GM12878 (cell line): Measurements from ENCODE around the gene PLEKHM3. TPM values are rescaled to one million over a fixed set of nuclear protein-coding genes. Genes with fewer than 3 reads are reported as not detected.

ENCODE experiments used
- ATAC-seq: fragments of 200-7000 bp; cut with Tn5 transposase; 3 replicates; pipeline ENCODE4 v1.9.1; 2020; ENCODE audit warnings: mild to moderate bottlenecking, moderate library complexity
- BruUV-seq: library from RNA; stranded (reverse); fragments of 400-500 nt; replicated peaks from 2 replicates; lab custom pipeline; 2021; lab: Mats Ljungman, UMichigan
- CTCF ChIA-PET: fragments of 300-600 bp; sonication (Branson Sonifier 250); formaldehyde crosslinking; extraction: SDS; loops from one replicate; lab custom pipeline; 2021; ENCODE audit warnings: inconsistent platforms; lab: Yijun Ruan, JAX
- POLR2A ChIA-PET: fragments of 350-600 bp; formaldehyde crosslinking; extraction: SDS; loops from one replicate; lab custom pipeline; 2021; ENCODE audit warnings: inconsistent platforms; lab: Charles Lee
- RAD21 ChIA-PET: fragments of 300-600 bp; sonication (Branson Sonifier 250); formaldehyde crosslinking; loops from one replicate; lab custom pipeline; 2023; ENCODE audit warnings: antibody characterized with exemption; ENCODE audit not compliant: unreplicated experiment; lab: Charles Lee
- SMC1A ChIA-PET: fragments of 300-600 bp; sonication (Branson Sonifier 250); formaldehyde crosslinking; loops from one replicate; lab custom pipeline; 2023; ENCODE audit not compliant: unreplicated experiment, uncharacterized antibody; lab: Charles Lee
- DNase-seq: peaks from one replicate; pipeline ENCODE4 v3.0.0-alpha.2; 2011; ENCODE audit warnings: low read depth, low spot score
- FAIRE-seq: peaks from 3 replicates; lab custom pipeline; 2011; peaks lifted over from hg19 to GRCh38; lab: Jason Lieb, UNC
- H2AFZ ChIP-seq: 2 replicates; pipeline ENCODE4 v1.6.0; 2011; ENCODE audit warnings: low read depth, low read length, control low read depth; ENCODE audit not compliant: control insufficient read depth
- H3K27ac ChIP-seq: 2 replicates; pipeline ENCODE4 v1.5.1; 2011; ENCODE audit warnings: control low read depth; ENCODE audit not compliant: control insufficient read depth, insufficient read depth
- H3K27me3 ChIP-seq, 2 experiments: replicated peaks in 1 of 2; 2 replicates each; pipeline versions ENCODE4 v1.6.0 to v1.6.1; 2011; ENCODE audit warnings: low read length in 1 of 2; ENCODE audit not compliant: control insufficient read depth in 2 of 2, insufficient read depth in 2 of 2
- H3K36me3 ChIP-seq, 2 experiments: 2 replicates each; pipeline ENCODE4 v1.5.1; 2011; ENCODE audit warnings: low read length in 1 of 2; ENCODE audit not compliant: control insufficient read depth in 2 of 2, insufficient read depth in 2 of 2
- H3K4me1 ChIP-seq: 2 replicates; pipeline ENCODE4 v1.6.1; 2011; ENCODE audit warnings: mild to moderate bottlenecking, low read length, moderate library complexity, mixed read lengths; ENCODE audit not compliant: control insufficient read depth, insufficient read depth
- H3K4me2 ChIP-seq: 2 replicates; pipeline ENCODE4 v1.6.0; 2011; ENCODE audit warnings: control low read depth; ENCODE audit not compliant: control insufficient read depth, insufficient read depth
- H3K4me3 ChIP-seq: fragments of 200-600 bp; sonication (generic); 2 replicates; pipeline ENCODE4 v1.5.1; 2016
- H3K79me2 ChIP-seq: 2 replicates; pipeline ENCODE4 v1.6.0; 2011; ENCODE audit warnings: low read length; ENCODE audit not compliant: control insufficient read depth, insufficient read depth
- H3K9ac ChIP-seq: 2 replicates; pipeline ENCODE4 v1.8.0; 2011; ENCODE audit warnings: low read length, control low read depth, mixed read lengths; ENCODE audit not compliant: control insufficient read depth, insufficient read depth
- H3K9me3 ChIP-seq: replicated peaks from 3 replicates; pipeline ENCODE4 v1.5.1; 2011; ENCODE audit warnings: mild to moderate bottlenecking, low read length; ENCODE audit not compliant: control insufficient read depth, insufficient read depth
- H4K20me1 ChIP-seq: 2 replicates; pipeline ENCODE4 v1.6.0; 2011; ENCODE audit not compliant: control insufficient read depth, insufficient read depth
- BMI1 ChIP-seq: fragments of 450-650 bp; IDR thresholded peaks from 2 replicates; pipeline ENCODE4 v1.6.1; 2016; ENCODE audit warnings: mild to moderate bottlenecking, moderate library complexity, borderline replicate concordance
- CHD4 ChIP-seq: fragments of 200-600 bp; sonication (generic); IDR thresholded peaks from 2 replicates; pipeline ENCODE4 v1.6.1; 2016; ENCODE audit warnings: mild to moderate bottlenecking
- HDGF ChIP-seq: fragments of 450-650 bp; IDR thresholded peaks from 2 replicates; pipeline ENCODE4 v1.6.1; 2016; ENCODE audit warnings: antibody characterized with exemption
- JUND ChIP-seq: IDR thresholded peaks from 2 replicates; pipeline ENCODE4 v1.6.1; 2012; ENCODE audit warnings: low read depth, mild to moderate bottlenecking, low read length, improper control_type of control experiment, moderate library complexity
- NFIC ChIP-seq: IDR thresholded peaks from 2 replicates; pipeline ENCODE4 v1.6.1; 2012; ENCODE audit warnings: low read depth, mild to moderate bottlenecking, inconsistent platforms, low read length, moderate library complexity
- POLR2AphosphoS5 ChIP-seq: IDR thresholded peaks from 2 replicates; pipeline ENCODE4 v1.6.1; 2011; ENCODE audit warnings: mild to moderate bottlenecking, low read length, inconsistent platforms
- RB1 ChIP-seq: fragments of 450-650 bp; formaldehyde crosslinking; IDR thresholded peaks from 2 replicates; pipeline ENCODE4 v1.6.1; 2017; ENCODE audit warnings: mild to moderate bottlenecking, borderline replicate concordance
- SIX5 ChIP-seq: IDR thresholded peaks from 2 replicates; pipeline ENCODE4 v1.6.1; 2011; ENCODE audit warnings: mild to moderate bottlenecking, low read depth, low read length, moderate library complexity; ENCODE audit not compliant: severe bottlenecking
- SMAD5 ChIP-seq: IDR thresholded peaks from 2 replicates; pipeline ENCODE4 v1.6.1; 2016; ENCODE audit warnings: antibody characterized with exemption, low read depth
- SRF ChIP-seq, 2 experiments: IDR thresholded peaks; 2 replicates each; pipeline ENCODE4 v1.6.1; 2011; ENCODE audit warnings: low read depth in 2 of 2, low read length in 2 of 2, mild to moderate bottlenecking in 1 of 2, moderate library complexity in 1 of 2
- WRNIP1 ChIP-seq: IDR thresholded peaks from 2 replicates; pipeline ENCODE4 v1.6.1; 2011; ENCODE audit warnings: low read depth, low read length, improper control_type of control experiment, borderline replicate concordance
- WGBS: methylation state at CpG from one replicate; pipeline ENCODE4 v1.1.6; 2016; ENCODE audit warnings: low lambda C conversion rate; ENCODE audit not compliant: insufficient replicate concordance, insufficient coverage; ENCODE audit errors: missing lambda C conversion rate; 5-methylcytosine and 5-hydroxymethylcytosine counted together
- in situ Hi-C: fragments of 300-500 bp; cut with MboI; formaldehyde crosslinking; loops from 9 replicates; pipeline ENCODE4 v1.14.3; 2018; ENCODE audit warnings: mixed read lengths
- intact Hi-C: fragments of 100-400 bp; cut with micrococcal nuclease; formaldehyde crosslinking; loops from one replicate; pipeline ENCODE4 v1.14.2; 2022; ENCODE audit not compliant: unreplicated experiment
- polyA plus RNA-seq, 11 experiments: library from polyadenylated mRNA; depleted of rRNA in 4 of 11; unstranded in 6 of 11; stranded (reverse) in 5 of 11; fragments of >200 nt; fragmentation: Nextera tagmentation in 4 of 11; fragmentation: Illumina TruSeq in 1 of 11; extraction: Ambion mirVana in 4 of 11; extraction: Trizol in 1 of 11; gene quantifications; 1 replicate in 1 of 11; 2 replicates in 10 of 11; pipeline versions ENCODE4 v1.2.1 to v1.2.3, GENCODE V29; 2011 to 2016; ENCODE audit warnings: inconsistent platforms in 2 of 11, missing spikeins in 2 of 11, low read depth in 1 of 11
- total RNA-seq, 4 experiments: library from RNA; depleted of rRNA in 3 of 4; stranded (reverse); fragments of >200 nt in 3 of 4; fragmentation: Illumina TruSeq in 1 of 4; extraction: Trizol in 1 of 4; gene quantifications; 2 replicates each; pipeline versions ENCODE4 v1.2.1 to v1.2.3, GENCODE V29; 2013 to 2021
- TF ChIP-seq, protein P1 (sequence below): fragments of 450-650 bp; formaldehyde crosslinking; IDR thresholded peaks from 2 replicates; pipeline ENCODE4 v1.5.0; 2022; ENCODE audit warnings: mild to moderate bottlenecking, missing genetic modification characterization
- TF ChIP-seq, protein P2 (sequence below): fragments of 450-650 bp; IDR thresholded peaks from 2 replicates; pipeline ENCODE4 v1.6.1; 2017; ENCODE audit warnings: borderline replicate concordance

PLEKHM3 gene
- total and polyA plus RNA-seq, 10 of the 15 experiments (the other 5 are each of a cell fraction or from before 2014, with no cell fraction given): 1.4 to 5.6 (median 3.0) TPM

DNA sequence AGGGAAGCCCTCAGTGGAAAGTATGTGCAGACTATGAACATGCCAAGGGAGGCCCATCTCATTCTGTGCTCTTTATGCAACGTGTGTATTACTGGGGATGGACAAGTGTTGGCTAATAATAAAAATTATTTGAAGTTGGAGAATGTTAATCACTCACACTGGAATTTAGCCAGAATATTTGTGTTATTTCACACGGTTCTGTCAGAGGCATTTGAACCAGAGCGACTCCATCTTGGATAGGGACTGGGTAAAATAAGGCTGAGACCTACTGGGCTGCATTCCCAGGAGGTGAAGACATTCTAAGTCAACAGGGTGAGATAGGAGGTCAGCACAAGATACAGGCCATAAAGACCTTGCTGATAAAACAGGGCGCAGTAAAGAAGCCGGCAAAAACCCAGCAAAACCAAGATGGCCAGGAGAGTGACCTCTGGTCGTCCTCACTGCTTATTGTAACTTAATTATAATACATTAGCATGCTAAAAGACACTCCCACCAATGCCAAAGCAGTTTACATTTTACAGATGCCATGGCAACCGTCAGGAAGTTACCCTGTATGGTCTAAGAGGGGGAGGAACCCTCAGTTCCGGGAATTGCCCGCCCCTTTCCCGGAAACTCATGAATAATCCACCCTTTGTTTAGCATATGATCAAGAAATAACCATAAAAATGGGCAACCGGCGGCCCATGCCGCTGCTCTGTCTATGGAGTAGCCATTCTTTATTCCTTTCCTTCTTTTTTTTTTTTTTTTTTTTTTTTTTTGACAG, 253.1 kb downstream of the PLEKHM3 start:
- Histone ChIP-seq H3K4me2 (no peak overlapping the region), H4K20me1 (no peaks in the 10 kb centered on the region), H3K4me1 (peaks cover 13% of the 10 kb centered on the region), H3K9ac (no peak overlapping the region), H3K4me3 (no peak overlapping the region), H3K36me3 (no peaks in the 10 kb centered on the region), H2AFZ (no peak overlapping the region), H3K9me3 (no peaks in the 10 kb centered on the region; the same call in 2 of the 3 replicates), H3K27ac (no peak overlapping the region), H3K27me3 (no peaks in the 10 kb centered on the region; a peak in 2 of 4 replicates), H3K79me2 (no peaks in the 10 kb centered on the region)
- DNase-seq (no peak), ATAC-seq (no peak), FAIRE-seq (no peak)
- BruUV-seq: no TSS peak
- no peak for TF ChIP-seq BMI1
- 0 out of 4 replicates have a peak, but pooled peaks of 1 of the 2 experiments have one; percentile 39 for TF ChIP-seq SRF (IDR thresholded peaks at IDR 0.05; ENCODE audit: low read depth in 2 of 2, low read length in 2 of 2)
- POLR2A ChIA-PET: no interaction called here
- in situ Hi-C loops (no loop called here), intact Hi-C loops (no loop called here)
- RAD21 ChIA-PET: no interaction called here
- 56% methylated on average over 13 of the region's 13 CpGs for WGBS
- SMC1A ChIA-PET: no interaction called here
- CTCF ChIA-PET: interaction anchor here (1.1 kb wide), 1 partner anchor 35 kb away, joined by 3 read pairs; no protein-coding TSS in a partner anchor

DNA sequence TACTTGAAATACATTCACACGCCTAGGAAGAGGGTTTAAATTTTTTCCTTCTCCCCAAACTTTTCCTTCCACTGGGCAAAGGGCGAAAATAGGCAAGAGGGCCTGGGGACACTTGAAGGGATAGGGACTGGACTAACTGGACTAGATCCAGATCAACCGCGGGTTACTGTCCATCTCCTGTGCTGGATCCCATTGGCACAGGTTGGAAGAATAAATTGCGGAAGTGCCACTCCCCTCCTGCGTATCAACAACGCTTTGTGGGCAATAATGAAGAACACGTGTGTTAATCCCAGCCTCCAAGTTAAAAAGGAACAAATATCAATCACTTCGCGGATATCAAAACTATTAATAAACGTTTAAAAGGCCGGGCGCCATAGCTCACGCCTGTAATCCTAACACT, 253.9 kb downstream of the PLEKHM3 start:
- FAIRE-seq: no peak
- Histone ChIP-seq H3K27ac (no peak overlapping the region), H3K27me3 (no peaks in the 10 kb centered on the region; a peak in 2 of 4 replicates), H3K9ac (no peak overlapping the region), H3K4me3 (no peak overlapping the region), H3K79me2 (no peaks in the 10 kb centered on the region), H3K36me3 (no peaks in the 10 kb centered on the region), H3K9me3 (no peaks in the 10 kb centered on the region; the same call in 2 of the 3 replicates), H2AFZ (no peak overlapping the region), H3K4me1 (peaks cover 17% of the 10 kb centered on the region), H4K20me1 (no peaks in the 10 kb centered on the region), H3K4me2 (no peak overlapping the region)
- POLR2A ChIA-PET: no interaction called here
- no peak for ATAC-seq
- SMC1A ChIA-PET: interaction anchor here (3.3 kb wide), 1 partner anchor 204 kb away, joined by 18 read pairs; no protein-coding TSS in a partner anchor
- in situ Hi-C loops: no loop called here
- RAD21 ChIA-PET: no interaction called here
- no peak for DNase-seq
- no TSS peak for BruUV-seq
- intact Hi-C loops: no loop called here
- CTCF ChIA-PET: no interaction called here
- WGBS: 94% methylated on average over 14 of the region's 14 CpGs
- no peak for TF ChIP-seq SMAD5
- TF ChIP-seq CHD4: no peak
- no peak for TF ChIP-seq WRNIP1
- no peak for TF ChIP-seq NFIC
- TF ChIP-seq RB1: no peak
- TF ChIP-seq JUND: no peak
- no peak for TF ChIP-seq POLR2AphosphoS5
- TF ChIP-seq SIX5: no peak
- TF ChIP-seq, protein P1, sequence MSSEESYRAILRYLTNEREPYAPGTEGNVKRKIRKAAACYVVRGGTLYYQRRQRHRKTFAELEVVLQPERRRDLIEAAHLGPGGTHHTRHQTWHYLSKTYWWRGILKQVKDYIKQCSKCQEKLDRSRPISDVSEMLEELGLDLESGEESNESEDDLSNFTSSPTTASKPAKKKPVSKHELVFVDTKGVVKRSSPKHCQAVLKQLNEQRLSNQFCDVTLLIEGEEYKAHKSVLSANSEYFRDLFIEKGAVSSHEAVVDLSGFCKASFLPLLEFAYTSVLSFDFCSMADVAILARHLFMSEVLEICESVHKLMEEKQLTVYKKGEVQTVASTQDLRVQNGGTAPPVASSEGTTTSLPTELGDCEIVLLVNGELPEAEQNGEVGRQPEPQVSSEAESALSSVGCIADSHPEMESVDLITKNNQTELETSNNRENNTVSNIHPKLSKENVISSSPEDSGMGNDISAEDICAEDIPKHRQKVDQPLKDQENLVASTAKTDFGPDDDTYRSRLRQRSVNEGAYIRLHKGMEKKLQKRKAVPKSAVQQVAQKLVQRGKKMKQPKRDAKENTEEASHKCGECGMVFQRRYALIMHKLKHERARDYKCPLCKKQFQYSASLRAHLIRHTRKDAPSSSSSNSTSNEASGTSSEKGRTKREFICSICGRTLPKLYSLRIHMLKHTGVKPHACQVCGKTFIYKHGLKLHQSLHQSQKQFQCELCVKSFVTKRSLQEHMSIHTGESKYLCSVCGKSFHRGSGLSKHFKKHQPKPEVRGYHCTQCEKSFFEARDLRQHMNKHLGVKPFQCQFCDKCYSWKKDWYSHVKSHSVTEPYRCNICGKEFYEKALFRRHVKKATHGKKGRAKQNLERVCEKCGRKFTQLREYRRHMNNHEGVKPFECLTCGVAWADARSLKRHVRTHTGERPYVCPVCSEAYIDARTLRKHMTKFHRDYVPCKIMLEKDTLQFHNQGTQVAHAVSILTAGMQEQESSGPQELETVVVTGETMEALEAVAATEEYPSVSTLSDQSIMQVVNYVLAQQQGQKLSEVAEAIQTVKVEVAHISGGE: no peak
- TF ChIP-seq HDGF: no peak
- TF ChIP-seq, protein P2, sequence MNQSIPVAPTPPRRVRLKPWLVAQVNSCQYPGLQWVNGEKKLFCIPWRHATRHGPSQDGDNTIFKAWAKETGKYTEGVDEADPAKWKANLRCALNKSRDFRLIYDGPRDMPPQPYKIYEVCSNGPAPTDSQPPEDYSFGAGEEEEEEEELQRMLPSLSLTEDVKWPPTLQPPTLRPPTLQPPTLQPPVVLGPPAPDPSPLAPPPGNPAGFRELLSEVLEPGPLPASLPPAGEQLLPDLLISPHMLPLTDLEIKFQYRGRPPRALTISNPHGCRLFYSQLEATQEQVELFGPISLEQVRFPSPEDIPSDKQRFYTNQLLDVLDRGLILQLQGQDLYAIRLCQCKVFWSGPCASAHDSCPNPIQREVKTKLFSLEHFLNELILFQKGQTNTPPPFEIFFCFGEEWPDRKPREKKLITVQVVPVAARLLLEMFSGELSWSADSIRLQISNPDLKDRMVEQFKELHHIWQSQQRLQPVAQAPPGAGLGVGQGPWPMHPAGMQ: no peak
